ENCODE results near the gene SLC25A47. TPM values are rescaled to one million over a fixed set of nuclear protein-coding genes. Genes with fewer than 3 reads are reported as not detected.
A peak's percentile ranks its signal among the peaks of the same experiment; 100 is the strongest.

Gene SLC25A47
- total and polyA plus RNA-seq, 8 donors, result 0.73 TPM; not detected in 7

DNA sequence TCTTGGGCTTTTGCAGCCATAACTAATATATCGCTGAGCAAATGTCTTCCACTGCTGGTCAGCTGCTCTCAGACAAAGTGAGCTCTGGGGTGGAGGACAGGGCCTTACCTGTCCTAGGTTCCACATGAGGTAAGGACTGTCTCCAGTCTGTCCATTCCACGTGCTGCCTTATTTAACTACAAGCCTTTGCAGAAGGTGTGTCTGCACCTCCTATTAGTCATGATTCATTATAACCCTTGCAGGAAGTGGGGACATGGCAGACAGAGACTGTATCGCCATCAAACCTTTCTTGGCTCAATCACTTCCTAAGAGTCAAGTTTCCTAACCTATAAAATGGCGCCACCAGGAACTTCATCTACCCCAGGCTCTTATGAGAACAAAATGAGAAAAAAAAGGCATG lies 46.9 kb downstream of the SLC25A47 start:
- Histone ChIP-seq H3K4me1 (peaks cover 6 to 45% (median 21%) of the 10 kb centered on the region in 4 donors), H3K9me3 (no peaks in the 10 kb centered on the region), H3K27ac (no peak overlapping the region), H3K27me3 (no peaks in the 10 kb centered on the region), H3K36me3 (peaks cover 11 to 63% (median 50%) of the 10 kb centered on the region in 4 donors), H3K4me3 (no peak overlapping the region)
- 73 to 86% (median 82%) methylated on average over 4 of the region's 4 CpGs for WGBS, 5 donors
- TF ChIP-seq, protein P1, sequence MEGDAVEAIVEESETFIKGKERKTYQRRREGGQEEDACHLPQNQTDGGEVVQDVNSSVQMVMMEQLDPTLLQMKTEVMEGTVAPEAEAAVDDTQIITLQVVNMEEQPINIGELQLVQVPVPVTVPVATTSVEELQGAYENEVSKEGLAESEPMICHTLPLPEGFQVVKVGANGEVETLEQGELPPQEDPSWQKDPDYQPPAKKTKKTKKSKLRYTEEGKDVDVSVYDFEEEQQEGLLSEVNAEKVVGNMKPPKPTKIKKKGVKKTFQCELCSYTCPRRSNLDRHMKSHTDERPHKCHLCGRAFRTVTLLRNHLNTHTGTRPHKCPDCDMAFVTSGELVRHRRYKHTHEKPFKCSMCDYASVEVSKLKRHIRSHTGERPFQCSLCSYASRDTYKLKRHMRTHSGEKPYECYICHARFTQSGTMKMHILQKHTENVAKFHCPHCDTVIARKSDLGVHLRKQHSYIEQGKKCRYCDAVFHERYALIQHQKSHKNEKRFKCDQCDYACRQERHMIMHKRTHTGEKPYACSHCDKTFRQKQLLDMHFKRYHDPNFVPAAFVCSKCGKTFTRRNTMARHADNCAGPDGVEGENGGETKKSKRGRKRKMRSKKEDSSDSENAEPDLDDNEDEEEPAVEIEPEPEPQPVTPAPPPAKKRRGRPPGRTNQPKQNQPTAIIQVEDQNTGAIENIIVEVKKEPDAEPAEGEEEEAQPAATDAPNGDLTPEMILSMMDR (IDR thresholded peaks at IDR 0.05), result no peak
- TF ChIP-seq POLR2A (IDR thresholded peaks at IDR 0.05), result no peak
- TF ChIP-seq POLR2AphosphoS5 (IDR thresholded peaks at IDR 0.05), result no peak
- no peak for TF ChIP-seq EP300 (IDR thresholded peaks at IDR 0.05)
- DNase-seq, result no peak
- intact Hi-C loops (cut with DNase I; ENCODE audit: low total_unique reads), result loop anchor here (10.0 kb wide), 1 partner anchor 85 kb away; no protein-coding TSS in a partner anchor

DNA sequence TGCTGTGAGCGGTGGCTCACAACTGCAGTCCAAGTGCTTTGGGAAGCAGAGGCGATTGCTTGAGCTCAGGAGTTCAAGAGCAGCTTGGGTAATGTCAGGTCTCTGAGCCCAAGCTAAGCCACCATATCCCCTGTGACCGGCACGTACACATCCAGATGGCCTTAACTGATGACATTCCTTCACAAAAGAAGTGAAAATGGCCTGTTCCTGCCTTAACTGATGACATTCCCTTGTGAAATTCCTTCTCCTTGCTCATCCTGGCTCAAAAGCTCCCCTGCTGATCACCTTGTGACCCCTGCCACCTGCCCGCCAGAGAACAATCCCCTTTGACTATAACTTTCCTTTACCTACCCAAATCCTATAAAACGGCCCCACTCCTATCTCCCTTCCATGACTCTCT lies 48.6 kb downstream of the SLC25A47 start:
- Histone ChIP-seq H3K4me1 (peaks cover 14 to 55% (median 32%) of the 10 kb centered on the region in 4 donors), H3K9me3 (no peaks in the 10 kb centered on the region), H3K36me3 (peaks cover 11 to 45% (median 34%) of the 10 kb centered on the region in 4 donors), H3K27me3 (no peaks in the 10 kb centered on the region), H3K27ac (peak overlapping the region in 1 of 5 donors; percentile 95), H3K4me3 (peak overlapping the region in 1 of 4 donors; percentile 67)
- 82 to 87% (median 84%) methylated on average over 6 of the region's 6 CpGs for WGBS, 5 donors
- no peak for DNase-seq
- TF ChIP-seq EP300 (IDR thresholded peaks at IDR 0.05), result no peak
- TF ChIP-seq POLR2AphosphoS5 (IDR thresholded peaks at IDR 0.05), result no peak
- TF ChIP-seq, protein P1 (IDR thresholded peaks at IDR 0.05), result no peak
- TF ChIP-seq POLR2A (IDR thresholded peaks at IDR 0.05), result no peak
- intact Hi-C loops (cut with DNase I; ENCODE audit: low total_unique reads), result loop anchor here (10.0 kb wide), 1 partner anchor 87 kb away; no protein-coding TSS in a partner anchor

- intact Hi-C loops (cut with DNase I; ENCODE audit: low total_unique reads), result loop anchor here (10.0 kb wide), 1 partner anchor 88 kb away; no protein-coding TSS in a partner anchor
- H3K4me3 ChIP-seq, result peak overlapping the region in 1 of 4 donors; percentile 67
- H3K27me3 ChIP-seq, result no peaks in the 10 kb centered on the region
- no peaks in the 10 kb centered on the region for H3K9me3 ChIP-seq
- no peak for DNase-seq
- peaks cover 22 to 62% (median 39%) of the 10 kb centered on the region in 4 donors for H3K4me1 ChIP-seq
- TF ChIP-seq POLR2AphosphoS5 (IDR thresholded peaks at IDR 0.05), result no peak
- no peak for TF ChIP-seq POLR2A (IDR thresholded peaks at IDR 0.05)
- TF ChIP-seq, protein P1 (IDR thresholded peaks at IDR 0.05), result no peak
- no peak for TF ChIP-seq EP300 (IDR thresholded peaks at IDR 0.05)
- H3K27ac ChIP-seq, result peak overlapping the region in 3 of 5 donors; percentile 13 to 95 (median 18)
- peaks cover 11 to 38% (median 27%) of the 10 kb centered on the region in 4 donors for H3K36me3 ChIP-seq
- WGBS, 5 donors, result 72 to 89% (median 79%) methylated on average over 4 of the region's 4 CpGs
Observed at GRCh38 chr14:100372357-100373048, 49.4 kb downstream of the SLC25A47 start.

GRCh38 chr14:100374270-100374669 lies 51.1 kb downstream of the SLC25A47 start:
- Histone ChIP-seq H3K36me3 (peaks cover 0 to 20% (median 10%) of the 10 kb centered on the region in 4 donors), H3K4me3 (peak overlapping the region in 3 of 4 donors; percentile 17 to 70 (median 67)), H3K9me3 (no peaks in the 10 kb centered on the region), H3K27me3 (no peaks in the 10 kb centered on the region), H3K27ac (peak overlapping the region in 4 of 5 donors; percentile 89 to 95 (median 93)), H3K4me1 (peaks cover 24 to 69% (median 46%) of the 10 kb centered on the region in 4 donors)
- DNase-seq, result no peak
- intact Hi-C loops (cut with DNase I; ENCODE audit: low total_unique reads), result loop anchor here (10.0 kb wide), 1 partner anchor 89 kb away; no protein-coding TSS in a partner anchor
- TF ChIP-seq EP300 (IDR thresholded peaks at IDR 0.05), result no peak
- TF ChIP-seq, protein P1 (IDR thresholded peaks at IDR 0.05), result no peak
- whole genome bisulfite sequencing, 5 donors, result 48 to 73% (median 54%) methylated on average over 2 of the region's 2 CpGs

Data from stomach (tissue), 9 donors.